WTC11 (cell line): Measurements from ENCODE around the gene ZNF554. TPM values are rescaled to one million over a fixed set of nuclear protein-coding genes. Genes with fewer than 3 reads are reported as not detected.

ENCODE experiments used
- ATAC-seq: fragments of 200-7000 bp; cut with Tn5 transposase; 2 replicates; pipeline ENCODE4 v1.10.0; 2021; ENCODE audit warnings: mild to moderate bottlenecking, moderate library complexity
- CTCF ChIA-PET: fragments of 300-600 bp; sonication (Branson Sonifier 250); formaldehyde crosslinking; loops from one replicate; lab custom pipeline; 2021; ENCODE audit warnings: antibody characterized with exemption; lab: Charles Lee
- POLR2A ChIA-PET: fragments of 350-600 bp; sonication (Branson Sonifier 250); formaldehyde crosslinking; loops from one replicate; lab custom pipeline; 2021; ENCODE audit warnings: antibody characterized with exemption; lab: Charles Lee
- DNase-seq: peaks from one replicate; pipeline ENCODE4 v3.0.0; 2021; ENCODE audit warnings: low spot score
- H3K27ac Mint-ChIP-seq: 2 replicates; pipeline ENCODE4 v1.8.0; 2021; ENCODE audit warnings: mixed read lengths
- H3K27me3 Mint-ChIP-seq: 2 replicates; pipeline ENCODE4 v1.8.0; 2021; ENCODE audit warnings: low read depth, mild to moderate bottlenecking, moderate library complexity, mixed read lengths
- H3K36me3 Mint-ChIP-seq: 2 replicates; pipeline ENCODE4 v1.8.0; 2021; ENCODE audit warnings: mixed read lengths
- H3K4me1 Mint-ChIP-seq: 2 replicates; pipeline ENCODE4 v1.8.0; 2022; ENCODE audit warnings: mixed read lengths
- H3K4me3 Mint-ChIP-seq: 2 replicates; pipeline ENCODE4 v1.8.0; 2021; ENCODE audit warnings: mild to moderate bottlenecking, moderate library complexity, mixed read lengths
- H3K9me3 Mint-ChIP-seq: 2 replicates; pipeline ENCODE4 v1.8.0; 2021; ENCODE audit warnings: mixed read lengths
- AR ChIP-seq: fragments of 250-450 bp; sonication (Bioruptor Pico); IDR thresholded peaks from 2 replicates; pipeline ENCODE4 v1.9.0; 2021; ENCODE audit warnings: mild to moderate bottlenecking
- ARID4B ChIP-seq: sonication (generic); formaldehyde crosslinking; IDR thresholded peaks from 2 replicates; pipeline ENCODE4 v1.8.0; 2023; ENCODE audit warnings: missing genetic modification reagents, mild to moderate bottlenecking, borderline replicate concordance
- ELF4 ChIP-seq: sonication (generic); formaldehyde crosslinking; IDR thresholded peaks from 2 replicates; pipeline ENCODE4 v1.8.1; 2022; ENCODE audit warnings: low read depth, mild to moderate bottlenecking, moderate library complexity, missing genetic modification reagents
- GRHL2 ChIP-seq: fragments of 250-450 bp; sonication (Bioruptor Pico); IDR thresholded peaks from 2 replicates; pipeline ENCODE4 v1.8.0; 2022; ENCODE audit warnings: mild to moderate bottlenecking, moderate library complexity; ENCODE audit not compliant: insufficient replicate concordance, severe bottlenecking
- MAX ChIP-seq: sonication (generic); formaldehyde crosslinking; IDR thresholded peaks from 2 replicates; pipeline ENCODE4 v1.8.0; 2022; ENCODE audit warnings: mild to moderate bottlenecking, missing genetic modification reagents
- NFE2L1 ChIP-seq: sonication (generic); formaldehyde crosslinking; IDR thresholded peaks from 2 replicates; pipeline ENCODE4 v1.8.1; 2023; ENCODE audit warnings: missing genetic modification reagents
- NR2C2 ChIP-seq: sonication (generic); formaldehyde crosslinking; IDR thresholded peaks from 2 replicates; pipeline ENCODE4 v1.8.0; 2022; ENCODE audit warnings: mild to moderate bottlenecking, missing genetic modification reagents
- OVOL2 ChIP-seq: fragments of 250-450 bp; sonication (Bioruptor Pico); IDR thresholded peaks from 2 replicates; pipeline ENCODE4 v1.9.0; 2021; ENCODE audit warnings: mild to moderate bottlenecking, borderline replicate concordance
- ZMAT4 ChIP-seq: fragments of 250-450 bp; sonication (Bioruptor Pico); IDR thresholded peaks from 2 replicates; pipeline ENCODE4 v1.9.0; 2021; ENCODE audit warnings: mild to moderate bottlenecking
- ZNF138 ChIP-seq: sonication (generic); formaldehyde crosslinking; conservative IDR thresholded peaks from 2 replicates; pipeline ENCODE4 v1.8.1; 2022; ENCODE audit warnings: mild to moderate bottlenecking, moderate library complexity, missing genetic modification reagents
- ZNF317 ChIP-seq: sonication (generic); formaldehyde crosslinking; IDR thresholded peaks from 2 replicates; pipeline ENCODE4 v1.8.1; 2023; ENCODE audit warnings: low read depth, mild to moderate bottlenecking, moderate library complexity, missing genetic modification reagents, borderline replicate concordance
- total RNA-seq: library from RNA; stranded (reverse); gene quantifications from 3 replicates; pipeline ENCODE4 v1.2.3, GENCODE V29; 2021

The ZNF554 gene
- total RNA-seq, 1 experiment from 2014 or later, result 5.7 TPM

GRCh38 chr19:2811735-2812413 lies 7.8 kb upstream of the ZNF554 start (continued):
- no peak for TF ChIP-seq ZMAT4
- TF ChIP-seq ARID4B (CRISPR knock-in tag), result no peak
- TF ChIP-seq ZNF317 (CRISPR knock-in tag), result no peak
- TF ChIP-seq GRHL2 (CRISPR knock-in tag), result no peak
- TF ChIP-seq ELF4 (CRISPR knock-in tag), result no peak

- Mint-ChIP-seq H3K36me3 (peaks cover 15% of the 10 kb centered on the region), H3K9me3 (no peaks in the 10 kb centered on the region; the same call in 1 of the 2 replicates), H3K27me3 (no peaks in the 10 kb centered on the region), H3K27ac (no peak overlapping the region), H3K4me1 (no peaks in the 10 kb centered on the region), H3K4me3 (no peak overlapping the region)
- no peak for TF ChIP-seq NFE2L1 (CRISPR knock-in tag)
- no peak for TF ChIP-seq NR2C2
- TF ChIP-seq ZNF138 (CRISPR knock-in tag), result no peak
- TF ChIP-seq OVOL2 (CRISPR knock-in tag), result no peak
- no peak for TF ChIP-seq ZMAT4
- TF ChIP-seq AR (CRISPR knock-in tag), result no peak
- TF ChIP-seq MAX, result no peak
- ChIA-PET CTCF (no interaction called here), POLR2A (no interaction called here)
- ATAC-seq, result no peak
- DNase-seq, result no peak
These were observed 7.0 kb upstream of the ZNF554 start for GRCh38 chr19:2812414-2813234.
